ENCODE data around the gene TSTD1. TPM values are rescaled to one million over a fixed set of nuclear protein-coding genes. Genes with fewer than 3 reads are reported as not detected.
"Not testable (repeated sequence)": the region's sequence is repeated elsewhere in the genome, so short reads cannot be mapped to it uniquely, and the experiment has no call there.

The TSTD1 gene
- total RNA-seq, 1 donor = 0.90 TPM

DNA sequence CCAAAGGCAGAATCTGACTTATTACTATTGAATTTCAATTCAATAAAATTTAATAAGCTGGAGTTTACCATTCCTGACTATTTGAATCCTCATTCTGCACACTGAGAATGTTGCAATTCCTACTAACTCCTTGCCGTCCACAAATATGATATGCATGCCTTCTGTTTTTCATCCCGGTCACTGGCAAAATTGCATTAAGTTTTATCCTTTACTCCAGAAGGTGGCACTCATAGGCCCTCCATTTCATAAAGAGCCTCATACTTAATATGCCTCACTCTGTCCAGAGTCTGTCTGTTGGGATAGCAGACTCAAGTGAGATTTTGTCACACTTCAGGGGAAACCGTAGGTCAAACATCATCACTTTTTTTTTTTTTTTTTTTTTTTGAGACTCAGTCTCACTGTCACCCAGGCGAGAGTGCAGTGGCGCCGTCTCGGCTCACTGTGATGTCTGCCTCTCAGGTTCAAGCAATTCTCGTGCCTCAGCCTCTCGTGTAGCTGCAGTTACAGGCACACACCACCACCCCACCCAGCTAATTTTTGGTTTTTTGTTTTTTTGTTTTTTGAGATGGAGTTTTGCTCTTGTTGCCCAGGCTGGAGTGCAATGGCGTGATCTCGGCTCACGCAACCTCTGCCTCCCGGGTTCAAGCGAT lies 45.1 kb downstream of the TSTD1 start:
- TF ChIP-seq, protein P1, sequence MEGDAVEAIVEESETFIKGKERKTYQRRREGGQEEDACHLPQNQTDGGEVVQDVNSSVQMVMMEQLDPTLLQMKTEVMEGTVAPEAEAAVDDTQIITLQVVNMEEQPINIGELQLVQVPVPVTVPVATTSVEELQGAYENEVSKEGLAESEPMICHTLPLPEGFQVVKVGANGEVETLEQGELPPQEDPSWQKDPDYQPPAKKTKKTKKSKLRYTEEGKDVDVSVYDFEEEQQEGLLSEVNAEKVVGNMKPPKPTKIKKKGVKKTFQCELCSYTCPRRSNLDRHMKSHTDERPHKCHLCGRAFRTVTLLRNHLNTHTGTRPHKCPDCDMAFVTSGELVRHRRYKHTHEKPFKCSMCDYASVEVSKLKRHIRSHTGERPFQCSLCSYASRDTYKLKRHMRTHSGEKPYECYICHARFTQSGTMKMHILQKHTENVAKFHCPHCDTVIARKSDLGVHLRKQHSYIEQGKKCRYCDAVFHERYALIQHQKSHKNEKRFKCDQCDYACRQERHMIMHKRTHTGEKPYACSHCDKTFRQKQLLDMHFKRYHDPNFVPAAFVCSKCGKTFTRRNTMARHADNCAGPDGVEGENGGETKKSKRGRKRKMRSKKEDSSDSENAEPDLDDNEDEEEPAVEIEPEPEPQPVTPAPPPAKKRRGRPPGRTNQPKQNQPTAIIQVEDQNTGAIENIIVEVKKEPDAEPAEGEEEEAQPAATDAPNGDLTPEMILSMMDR (IDR thresholded peaks at IDR 0.05; ENCODE audit: insufficient read depth, low read length) = peak; percentile 49
- DNase-seq (ENCODE audit: low read depth) = peak; percentile 88
- no peak overlapping the region for H3K4me3 ChIP-seq (ENCODE audit: low read depth, low read length)

DNA sequence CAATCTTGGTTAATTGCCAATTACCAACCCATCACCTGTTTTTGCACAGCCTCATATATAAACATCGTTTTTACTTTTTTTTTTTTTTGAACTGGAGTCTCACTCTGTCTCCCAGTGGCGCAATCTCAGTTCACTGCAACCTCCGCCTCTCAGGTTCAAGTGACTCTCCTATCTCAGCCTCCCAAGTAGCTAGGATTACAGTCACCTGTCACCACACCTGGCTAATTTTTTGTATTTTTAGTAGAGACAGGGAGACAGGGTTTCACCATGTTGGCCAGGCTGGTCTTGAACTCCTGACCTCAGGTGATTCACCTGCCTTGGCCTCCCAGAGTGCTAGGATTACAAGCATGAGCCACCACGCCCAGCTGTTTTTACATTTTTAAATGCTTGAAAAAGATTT lies 46.7 kb downstream of the TSTD1 start:
- not testable (repeated sequence) for H3K4me3 ChIP-seq (ENCODE audit: low read depth, low read length); DNase-seq (ENCODE audit: low read depth)

Small RNAs within 50 kb of the gene (small RNA-seq; reads per million reads assigned to genes)
- gene AL591806.2 = not detected

Other genes starting within 250 kb of the TSTD1 start
- gene LY9, start 242.8 kb downstream of the TSTD1 start, total RNA-seq (ENCODE audit: low replicate concordance) = 0.25 TPM in 1 of 2 replicates, not detected in the other
- gene CD244, start 176.1 kb downstream of the TSTD1 start, total RNA-seq (ENCODE audit: low replicate concordance) = 0.33 TPM in 1 of 2 replicates, not detected in the other
- 0.49 TPM in 1 of 2 replicates, not detected in the other for gene ITLN1, start 153.8 kb downstream of the TSTD1 start, total RNA-seq (ENCODE audit: low replicate concordance)
- gene ITLN2, start 84.2 kb downstream of the TSTD1 start, total RNA-seq (ENCODE audit: low replicate concordance) = 3.8 TPM in 1 of 2 replicates, not detected in the other
- gene F11R, start 17.8 kb downstream of the TSTD1 start, total RNA-seq (ENCODE audit: low replicate concordance) = 0.36 and 3.3 TPM in 2 replicates
- gene USF1, start 7.0 kb upstream of the TSTD1 start, total RNA-seq (ENCODE audit: low replicate concordance) = 23.5 and 36.2 TPM in 2 replicates
- not detected in 2 replicates for gene ARHGAP30, start 30.9 kb upstream of the TSTD1 start, total RNA-seq (ENCODE audit: low replicate concordance)
- gene NECTIN4, start 50.6 kb upstream of the TSTD1 start, total RNA-seq (ENCODE audit: low replicate concordance) = not detected in 2 replicates
- gene KLHDC9, start 59.4 kb upstream of the TSTD1 start, total RNA-seq (ENCODE audit: low replicate concordance) = 0.90 and 1.8 TPM in 2 replicates
- 39.9 and 50.2 TPM in 2 replicates for gene PFDN2, start 79.1 kb upstream of the TSTD1 start, total RNA-seq (ENCODE audit: low replicate concordance)
- 13.3 and 18.3 TPM in 2 replicates for gene NIT1, start 79.1 kb upstream of the TSTD1 start, total RNA-seq (ENCODE audit: low replicate concordance)
- gene DEDD, start 93.7 kb upstream of the TSTD1 start, total RNA-seq (ENCODE audit: low replicate concordance) = 7.8 and 25.8 TPM in 2 replicates
- 65.3 and 111 TPM in 2 replicates for gene UFC1, start 115.0 kb upstream of the TSTD1 start, total RNA-seq (ENCODE audit: low replicate concordance)
- gene USP21, start 120.5 kb upstream of the TSTD1 start, total RNA-seq (ENCODE audit: low replicate concordance) = 6.1 and 11.6 TPM in 2 replicates
- gene PPOX, start 127.5 kb upstream of the TSTD1 start, total RNA-seq (ENCODE audit: low replicate concordance) = 14.0 and 16.0 TPM in 2 replicates
- gene B4GALT3, start 138.5 kb upstream of the TSTD1 start, total RNA-seq (ENCODE audit: low replicate concordance) = 8.3 and 11.4 TPM in 2 replicates
- gene ADAMTS4, start 160.1 kb upstream of the TSTD1 start, total RNA-seq (ENCODE audit: low replicate concordance) = 1.1 and 3.1 TPM in 2 replicates
- gene NDUFS2, start 163.4 kb upstream of the TSTD1 start, total RNA-seq (ENCODE audit: low replicate concordance) = 65.4 and 67.5 TPM in 2 replicates
- not detected in 2 replicates for gene FCER1G, start 176.3 kb upstream of the TSTD1 start, total RNA-seq (ENCODE audit: low replicate concordance)
- not detected in 2 replicates for gene APOA2, start 184.7 kb upstream of the TSTD1 start, total RNA-seq (ENCODE audit: low replicate concordance)
- 5.2 and 9.1 TPM in 2 replicates for gene TOMM40L, start 187.1 kb upstream of the TSTD1 start, total RNA-seq (ENCODE audit: low replicate concordance)
- not detected in 2 replicates for gene NR1I3, start 199.2 kb upstream of the TSTD1 start, total RNA-seq (ENCODE audit: low replicate concordance)
- gene PCP4L1, start 219.8 kb upstream of the TSTD1 start, total RNA-seq (ENCODE audit: low replicate concordance) = not detected in 2 replicates